Measurements from ENCODE around the gene ECD.

The ECD gene

DNA sequence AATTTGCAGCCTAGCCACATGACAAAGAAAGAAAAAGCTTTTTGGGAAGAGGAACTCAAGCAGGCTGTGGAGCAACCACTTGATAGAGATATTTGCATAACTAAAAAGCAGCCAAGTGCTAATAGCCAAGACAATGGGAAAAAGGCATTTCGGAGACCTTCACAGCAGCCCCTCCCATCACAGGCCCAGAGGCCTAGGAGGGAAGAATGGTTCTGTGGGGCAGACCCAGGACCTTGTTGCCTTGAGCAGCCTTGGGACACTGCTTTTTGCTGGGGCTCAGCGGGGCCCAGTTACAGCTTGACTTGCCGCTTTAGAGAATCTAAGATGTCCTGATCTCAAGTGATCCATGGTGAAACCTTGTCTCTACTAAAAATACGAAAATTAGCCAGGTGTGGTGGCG, 38.6 kb upstream of the ECD start:
- no peak overlapping the region for H3K9ac ChIP-seq (ENCODE audit: low read length)
- H3K9me3 ChIP-seq (replicated peaks; ENCODE audit: insufficient read depth, low read length), result no peaks in the 10 kb centered on the region
- H3K27me3 ChIP-seq (replicated peaks; ENCODE audit: insufficient read depth, low read length), result no peaks in the 10 kb centered on the region
- no peaks in the 10 kb centered on the region for H3F3A ChIP-seq (ENCODE audit: insufficient read depth, low read length)
- no peak overlapping the region for H3K27ac ChIP-seq (ENCODE audit: low read length)
- TF ChIP-seq EZH2phosphoT487 (IDR thresholded peaks at IDR 0.05; ENCODE audit: low read length) (no peak), EZH2 (optimal IDR thresholded peaks at IDR 0.05; ENCODE audit: low read depth, low read length) (no peak)
- TF ChIP-seq, protein P1, sequence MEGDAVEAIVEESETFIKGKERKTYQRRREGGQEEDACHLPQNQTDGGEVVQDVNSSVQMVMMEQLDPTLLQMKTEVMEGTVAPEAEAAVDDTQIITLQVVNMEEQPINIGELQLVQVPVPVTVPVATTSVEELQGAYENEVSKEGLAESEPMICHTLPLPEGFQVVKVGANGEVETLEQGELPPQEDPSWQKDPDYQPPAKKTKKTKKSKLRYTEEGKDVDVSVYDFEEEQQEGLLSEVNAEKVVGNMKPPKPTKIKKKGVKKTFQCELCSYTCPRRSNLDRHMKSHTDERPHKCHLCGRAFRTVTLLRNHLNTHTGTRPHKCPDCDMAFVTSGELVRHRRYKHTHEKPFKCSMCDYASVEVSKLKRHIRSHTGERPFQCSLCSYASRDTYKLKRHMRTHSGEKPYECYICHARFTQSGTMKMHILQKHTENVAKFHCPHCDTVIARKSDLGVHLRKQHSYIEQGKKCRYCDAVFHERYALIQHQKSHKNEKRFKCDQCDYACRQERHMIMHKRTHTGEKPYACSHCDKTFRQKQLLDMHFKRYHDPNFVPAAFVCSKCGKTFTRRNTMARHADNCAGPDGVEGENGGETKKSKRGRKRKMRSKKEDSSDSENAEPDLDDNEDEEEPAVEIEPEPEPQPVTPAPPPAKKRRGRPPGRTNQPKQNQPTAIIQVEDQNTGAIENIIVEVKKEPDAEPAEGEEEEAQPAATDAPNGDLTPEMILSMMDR (IDR thresholded peaks at IDR 0.05; ENCODE audit: low read length), result no peak
- DNase-seq, result no peak
- H3K9me2 ChIP-seq (replicated peaks; ENCODE audit: insufficient read depth, low read length), result no peaks in the 10 kb centered on the region
- H3K79me2 ChIP-seq (ENCODE audit: low read length), result no peaks in the 10 kb centered on the region
- H4K20me1 ChIP-seq (ENCODE audit: insufficient read depth, low read length), result no peaks in the 10 kb centered on the region
- no peaks in the 10 kb centered on the region for H3K36me3 ChIP-seq (replicated peaks; ENCODE audit: insufficient read depth, low read length)
- no peak overlapping the region for H2AFZ ChIP-seq (ENCODE audit: low read length)
- H3K4me1 ChIP-seq (ENCODE audit: low read length), result no peaks in the 10 kb centered on the region
- H3K4me3 ChIP-seq (ENCODE audit: low read length), result no peak overlapping the region
- H3K4me2 ChIP-seq (ENCODE audit: low read depth, low read length), result no peak overlapping the region

DNA sequence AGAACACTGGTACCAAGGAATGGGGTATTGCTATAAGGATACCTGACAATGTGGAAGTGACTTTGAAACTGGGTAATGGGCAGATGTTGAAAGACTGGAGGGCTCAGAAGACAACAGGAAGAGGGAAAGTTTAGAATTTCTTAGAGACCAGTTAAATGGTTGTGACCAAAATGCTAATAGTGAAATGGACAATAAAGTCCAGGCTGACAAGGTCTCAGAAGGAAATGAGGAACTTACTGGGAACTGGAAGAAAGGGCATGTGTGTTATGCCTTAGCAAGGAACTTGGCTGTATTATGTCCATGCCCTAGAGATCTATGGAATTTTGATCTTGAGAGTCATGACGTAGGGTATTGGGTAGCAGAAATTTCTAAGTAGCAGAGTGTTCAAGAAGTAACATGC, 38.1 kb upstream of the ECD start:
- no peak for TF ChIP-seq EZH2phosphoT487 (IDR thresholded peaks at IDR 0.05; ENCODE audit: low read length)
- no peak for TF ChIP-seq EZH2 (optimal IDR thresholded peaks at IDR 0.05; ENCODE audit: low read depth, low read length)
- TF ChIP-seq, protein P1 (IDR thresholded peaks at IDR 0.05; ENCODE audit: low read length), result no peak
- H3K9ac ChIP-seq (ENCODE audit: low read length), result no peak overlapping the region
- H3K9me3 ChIP-seq (replicated peaks; ENCODE audit: insufficient read depth, low read length), result no peaks in the 10 kb centered on the region
- DNase-seq, result no peak
- H3K4me3 ChIP-seq (ENCODE audit: low read length), result no peak overlapping the region
- H4K20me1 ChIP-seq (ENCODE audit: insufficient read depth, low read length), result no peaks in the 10 kb centered on the region
- H3K4me1 ChIP-seq (ENCODE audit: low read length), result no peaks in the 10 kb centered on the region
- no peaks in the 10 kb centered on the region for H3K27me3 ChIP-seq (replicated peaks; ENCODE audit: insufficient read depth, low read length)
- no peaks in the 10 kb centered on the region for H3F3A ChIP-seq (ENCODE audit: insufficient read depth, low read length)
- H3K36me3 ChIP-seq (replicated peaks; ENCODE audit: insufficient read depth, low read length), result no peaks in the 10 kb centered on the region
- H3K9me2 ChIP-seq (replicated peaks; ENCODE audit: insufficient read depth, low read length), result no peaks in the 10 kb centered on the region
- H3K4me2 ChIP-seq (ENCODE audit: low read depth, low read length), result no peak overlapping the region
- no peaks in the 10 kb centered on the region for H3K79me2 ChIP-seq (ENCODE audit: low read length)
- no peak overlapping the region for H2AFZ ChIP-seq (ENCODE audit: low read length)
- H3K27ac ChIP-seq (ENCODE audit: low read length), result no peak overlapping the region

GRCh38 chr10:73205081-73205480, 37.3 kb upstream of the ECD start:
- TF ChIP-seq EZH2phosphoT487 (IDR thresholded peaks at IDR 0.05; ENCODE audit: low read length) (no peak), EZH2 (optimal IDR thresholded peaks at IDR 0.05; ENCODE audit: low read depth, low read length) (no peak)
- TF ChIP-seq, protein P1 (IDR thresholded peaks at IDR 0.05; ENCODE audit: low read length), result no peak
- H3K4me3 ChIP-seq (ENCODE audit: low read length), result no peak overlapping the region
- no peak overlapping the region for H3K4me2 ChIP-seq (ENCODE audit: low read depth, low read length)
- H3F3A ChIP-seq (ENCODE audit: insufficient read depth, low read length), result no peaks in the 10 kb centered on the region
- no peak for DNase-seq
- no peak overlapping the region for H3K9ac ChIP-seq (ENCODE audit: low read length)
- H2AFZ ChIP-seq (ENCODE audit: low read length), result no peak overlapping the region
- H3K9me2 ChIP-seq (replicated peaks; ENCODE audit: insufficient read depth, low read length), result no peaks in the 10 kb centered on the region
- H3K79me2 ChIP-seq (ENCODE audit: low read length), result no peaks in the 10 kb centered on the region
- H3K27ac ChIP-seq (ENCODE audit: low read length), result no peak overlapping the region
- no peaks in the 10 kb centered on the region for H3K9me3 ChIP-seq (replicated peaks; ENCODE audit: insufficient read depth, low read length)
- H3K4me1 ChIP-seq (ENCODE audit: low read length), result no peaks in the 10 kb centered on the region
- no peaks in the 10 kb centered on the region for H3K36me3 ChIP-seq (replicated peaks; ENCODE audit: insufficient read depth, low read length)
- H4K20me1 ChIP-seq (ENCODE audit: insufficient read depth, low read length), result no peaks in the 10 kb centered on the region
- H3K27me3 ChIP-seq (replicated peaks; ENCODE audit: insufficient read depth, low read length), result no peaks in the 10 kb centered on the region

All from MM.1S (cell line).